Measurements from ENCODE around the gene S100A1.

Gene S100A1

DNA sequence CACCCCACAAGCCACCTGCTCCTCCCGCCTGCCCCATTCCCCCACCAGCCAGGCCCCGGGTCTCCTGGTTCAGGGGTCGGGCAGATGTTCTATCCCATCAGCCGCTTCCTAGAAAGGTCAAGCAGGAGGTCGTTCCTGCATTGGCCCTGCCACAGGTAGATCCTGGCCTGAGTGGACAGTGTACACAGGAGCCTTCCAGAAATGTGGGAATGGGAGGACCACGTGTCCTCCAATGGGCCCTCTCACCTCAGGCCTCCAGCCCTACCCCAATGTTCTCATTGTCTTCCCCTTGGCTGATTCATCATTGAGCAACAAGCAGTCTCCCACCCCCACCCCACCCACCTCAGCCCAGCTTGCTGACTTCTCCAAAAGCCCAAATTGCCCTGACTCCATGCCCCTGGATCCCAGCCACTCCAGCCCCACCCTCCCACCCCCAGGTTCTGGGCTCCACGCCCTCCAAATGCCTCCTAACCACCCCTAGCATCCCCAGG is 17.4 kb upstream of the S100A1 start:
- DNase-seq (ENCODE audit: low read depth) = no peak
- TF ChIP-seq, protein P1, sequence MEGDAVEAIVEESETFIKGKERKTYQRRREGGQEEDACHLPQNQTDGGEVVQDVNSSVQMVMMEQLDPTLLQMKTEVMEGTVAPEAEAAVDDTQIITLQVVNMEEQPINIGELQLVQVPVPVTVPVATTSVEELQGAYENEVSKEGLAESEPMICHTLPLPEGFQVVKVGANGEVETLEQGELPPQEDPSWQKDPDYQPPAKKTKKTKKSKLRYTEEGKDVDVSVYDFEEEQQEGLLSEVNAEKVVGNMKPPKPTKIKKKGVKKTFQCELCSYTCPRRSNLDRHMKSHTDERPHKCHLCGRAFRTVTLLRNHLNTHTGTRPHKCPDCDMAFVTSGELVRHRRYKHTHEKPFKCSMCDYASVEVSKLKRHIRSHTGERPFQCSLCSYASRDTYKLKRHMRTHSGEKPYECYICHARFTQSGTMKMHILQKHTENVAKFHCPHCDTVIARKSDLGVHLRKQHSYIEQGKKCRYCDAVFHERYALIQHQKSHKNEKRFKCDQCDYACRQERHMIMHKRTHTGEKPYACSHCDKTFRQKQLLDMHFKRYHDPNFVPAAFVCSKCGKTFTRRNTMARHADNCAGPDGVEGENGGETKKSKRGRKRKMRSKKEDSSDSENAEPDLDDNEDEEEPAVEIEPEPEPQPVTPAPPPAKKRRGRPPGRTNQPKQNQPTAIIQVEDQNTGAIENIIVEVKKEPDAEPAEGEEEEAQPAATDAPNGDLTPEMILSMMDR (IDR thresholded peaks at IDR 0.05; ENCODE audit: low read depth, low read length, missing control alignments) = no peak
- H3K4me3 ChIP-seq (ENCODE audit: low read depth, low read length) = no peak overlapping the region

DNA sequence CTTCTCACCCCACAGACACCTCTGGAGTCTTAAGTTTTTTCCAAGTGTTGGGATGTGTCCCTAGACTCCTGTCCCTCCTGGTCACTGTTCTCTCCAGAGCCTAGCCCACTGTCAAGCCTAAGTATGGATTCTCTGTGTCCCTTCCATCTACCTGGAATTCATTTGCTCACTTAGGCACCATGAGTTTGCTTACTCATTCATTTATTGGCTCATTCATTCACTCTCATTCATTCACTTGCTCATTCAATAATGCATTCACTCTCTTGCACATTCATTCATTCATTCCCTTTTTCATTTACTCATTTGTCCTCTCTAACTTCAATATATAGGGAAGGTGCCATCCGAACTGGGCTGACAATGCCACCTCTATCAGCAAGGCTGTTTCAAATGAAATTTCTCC is 16.9 kb upstream of the S100A1 start:
- DNase-seq (ENCODE audit: low read depth) = no peak
- no peak overlapping the region for H3K4me3 ChIP-seq (ENCODE audit: low read depth, low read length)
- TF ChIP-seq, protein P1 (IDR thresholded peaks at IDR 0.05; ENCODE audit: low read depth, low read length, missing control alignments) = no peak

DNA sequence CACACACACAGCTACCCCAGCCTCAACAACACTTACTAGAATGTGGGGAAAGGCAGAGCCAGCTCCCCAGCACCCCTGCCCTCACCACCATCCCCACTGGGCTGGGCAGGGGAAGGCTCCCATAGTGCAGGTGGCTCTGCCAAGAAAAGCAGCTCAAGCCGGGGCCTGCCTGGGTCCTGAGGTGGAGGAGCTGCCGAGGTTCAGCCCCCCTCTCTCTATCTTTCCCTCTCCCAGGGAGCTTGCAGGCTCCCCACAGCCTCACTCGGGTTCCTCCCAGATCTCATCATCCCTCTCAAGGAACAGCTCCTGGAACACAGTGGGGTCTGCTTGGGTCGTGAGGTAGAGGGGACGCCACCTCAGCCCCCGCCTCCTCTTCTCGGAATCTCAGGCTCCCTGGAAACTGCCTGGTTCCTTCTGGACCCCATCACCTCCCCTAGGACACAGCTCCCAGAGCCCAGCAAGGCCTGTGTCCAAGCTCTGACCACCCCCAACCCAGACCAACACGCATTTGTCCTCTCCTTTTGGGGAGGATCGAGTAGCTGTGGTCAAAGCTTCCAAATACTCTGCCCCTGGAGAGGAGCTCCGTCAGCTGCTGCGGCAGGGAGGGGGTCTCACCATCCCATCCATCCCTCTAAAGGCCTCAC is 16.0 kb upstream of the S100A1 start:
- no peak for DNase-seq (ENCODE audit: low read depth)
- TF ChIP-seq, protein P1 (IDR thresholded peaks at IDR 0.05; ENCODE audit: low read depth, low read length, missing control alignments) = no peak
- no peak overlapping the region for H3K4me3 ChIP-seq (ENCODE audit: low read depth, low read length)

DNA sequence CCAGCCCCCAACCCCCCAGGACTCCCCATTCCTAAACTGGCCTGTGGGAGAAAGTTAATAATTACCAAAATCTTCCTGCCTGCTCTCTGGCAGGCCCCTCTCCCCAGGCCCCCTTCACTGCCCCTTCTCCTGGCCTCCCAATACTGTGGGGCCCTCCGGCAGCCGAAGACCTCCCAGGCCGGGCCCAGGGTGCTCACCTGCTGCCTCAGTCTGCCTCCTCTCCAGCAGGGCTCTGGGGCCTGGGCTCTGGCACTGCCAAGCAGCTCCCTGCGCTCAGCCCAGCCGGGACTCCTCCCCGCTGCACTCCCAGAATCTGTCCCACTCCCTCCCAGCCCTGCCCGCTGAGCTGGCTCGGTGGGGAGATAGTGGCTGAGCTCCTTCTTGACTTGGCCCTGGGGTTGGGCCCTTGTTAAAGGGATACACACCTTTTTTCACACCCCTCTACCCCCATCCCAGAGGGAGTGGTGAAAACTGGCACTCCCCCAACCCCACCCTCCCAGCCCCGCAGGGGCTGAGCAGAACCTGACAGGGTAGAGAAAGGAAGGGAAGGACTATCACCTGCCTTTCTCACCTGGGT is 15.4 kb upstream of the S100A1 start, which contains the start of gene S100A16:
Gene S100A16 (minus strand): TSS at position 383 of the 577 bp plus-strand sequence. CDS start 4,986 bp downstream, outside the sequence.
- no peak within 1 kb of the TSS for H3K4me3 ChIP-seq (ENCODE audit: low read depth, low read length)
- TF ChIP-seq, protein P1 (IDR thresholded peaks at IDR 0.05; ENCODE audit: low read depth, low read length, missing control alignments) = no peak
- DNase-seq (ENCODE audit: low read depth) = no peak

DNA sequence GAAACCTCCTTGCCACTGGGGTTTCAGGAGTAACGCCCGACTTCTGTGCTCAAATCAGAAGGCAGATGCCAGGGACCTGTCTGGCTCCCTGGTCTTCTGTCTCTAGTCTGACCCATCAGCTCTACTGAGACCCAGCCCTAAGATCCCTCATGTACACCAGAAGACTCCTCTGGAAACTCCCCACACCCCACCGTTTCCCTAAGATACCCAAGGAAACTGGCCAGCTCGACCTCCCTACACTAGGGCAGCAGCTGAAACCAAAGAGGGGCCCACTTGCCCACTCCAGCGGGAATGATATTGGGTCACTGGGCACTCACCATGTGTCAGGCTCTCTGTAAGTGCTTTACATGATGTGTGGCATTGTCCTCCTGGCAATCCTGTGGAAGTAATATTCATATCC is 14.8 kb upstream of the S100A1 start:
- H3K4me3 ChIP-seq (ENCODE audit: low read depth, low read length) = no peak overlapping the region
- no peak for DNase-seq (ENCODE audit: low read depth)
- TF ChIP-seq, protein P1 (IDR thresholded peaks at IDR 0.05; ENCODE audit: low read depth, low read length, missing control alignments) = no peak

DNA sequence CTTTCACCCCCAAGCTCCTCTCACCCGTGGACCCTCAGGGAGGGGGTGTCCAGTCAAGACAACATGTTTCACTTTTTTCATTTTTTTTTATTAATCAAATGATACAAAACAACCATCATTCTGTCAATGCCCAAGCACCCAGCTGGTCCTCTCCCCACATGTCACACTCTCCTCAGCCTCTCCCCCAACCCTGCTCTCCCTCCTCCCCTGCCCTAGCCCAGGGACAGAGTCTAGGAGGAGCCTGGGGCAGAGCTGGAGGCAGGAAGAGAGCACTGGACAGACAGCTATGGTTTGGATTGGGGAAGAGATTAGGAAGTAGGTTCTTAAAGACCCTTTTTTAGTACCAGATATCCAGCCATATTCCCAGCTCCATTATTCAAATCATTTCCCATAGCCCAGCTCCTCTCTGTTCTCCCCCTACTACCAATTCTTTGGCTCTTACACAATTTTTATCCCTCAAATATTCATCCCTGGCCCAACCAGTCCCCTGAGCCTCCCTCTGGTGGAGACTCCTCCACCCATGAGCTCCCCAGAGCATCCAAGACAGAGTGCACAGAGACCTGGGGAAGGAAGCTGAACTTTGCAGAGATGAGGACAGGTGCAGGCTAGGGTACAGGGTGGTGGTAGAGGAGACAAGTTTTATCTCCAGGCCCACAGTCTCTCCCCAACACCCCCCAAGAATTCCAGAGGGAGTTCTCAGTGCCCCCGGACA is 13.9 kb upstream of the S100A1 start:
- no peak overlapping the region for H3K4me3 ChIP-seq (ENCODE audit: low read depth, low read length)

More for the DNA sequence above, 13.9 kb upstream of the S100A1 start:
- DNase-seq (ENCODE audit: low read depth) = no peak
- TF ChIP-seq, protein P1 (IDR thresholded peaks at IDR 0.05; ENCODE audit: low read depth, low read length, missing control alignments) = no peak
